ENCODE data around the gene HPCA. TPM values are rescaled to one million over a fixed set of nuclear protein-coding genes. Genes with fewer than 3 reads are reported as not detected.

HPCA gene
- total RNA-seq, 1 donor from 2014 or later = 1.0 TPM

DNA sequence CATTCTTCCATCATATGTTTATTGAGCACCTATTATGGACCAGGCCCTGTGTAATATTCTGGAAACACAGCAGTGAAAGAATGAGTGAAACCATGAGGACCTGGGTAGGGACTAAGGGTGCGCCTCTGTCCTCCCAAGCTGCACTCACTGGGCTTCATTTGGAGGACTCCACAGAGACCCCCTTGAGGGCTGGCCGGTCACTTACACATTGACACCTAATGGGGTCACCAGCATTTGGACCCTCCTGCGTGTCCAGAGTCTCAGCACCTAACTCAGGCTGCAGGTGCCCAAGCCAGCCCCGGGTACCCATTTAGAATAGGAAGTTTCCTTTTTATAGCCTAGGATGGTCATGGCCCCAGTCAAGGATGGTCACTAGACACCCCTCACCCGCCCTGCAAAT, 12.8 kb upstream of the HPCA start:
- Mint-ChIP-seq H3K27ac (no peak overlapping the region), H3K36me3 (peaks cover 4% of the 10 kb centered on the region), H3K9me3 (no peaks in the 10 kb centered on the region), H3K4me3 (no peak overlapping the region), H3K4me1 (ENCODE audit: unreplicated experiment) (peaks cover 31% of the 10 kb centered on the region), H3K27me3 (peaks cover 37% of the 10 kb centered on the region)
- DNase-seq (ENCODE audit: extremely low spot score, unreplicated experiment) = no peak
- TF ChIP-seq, protein P1, sequence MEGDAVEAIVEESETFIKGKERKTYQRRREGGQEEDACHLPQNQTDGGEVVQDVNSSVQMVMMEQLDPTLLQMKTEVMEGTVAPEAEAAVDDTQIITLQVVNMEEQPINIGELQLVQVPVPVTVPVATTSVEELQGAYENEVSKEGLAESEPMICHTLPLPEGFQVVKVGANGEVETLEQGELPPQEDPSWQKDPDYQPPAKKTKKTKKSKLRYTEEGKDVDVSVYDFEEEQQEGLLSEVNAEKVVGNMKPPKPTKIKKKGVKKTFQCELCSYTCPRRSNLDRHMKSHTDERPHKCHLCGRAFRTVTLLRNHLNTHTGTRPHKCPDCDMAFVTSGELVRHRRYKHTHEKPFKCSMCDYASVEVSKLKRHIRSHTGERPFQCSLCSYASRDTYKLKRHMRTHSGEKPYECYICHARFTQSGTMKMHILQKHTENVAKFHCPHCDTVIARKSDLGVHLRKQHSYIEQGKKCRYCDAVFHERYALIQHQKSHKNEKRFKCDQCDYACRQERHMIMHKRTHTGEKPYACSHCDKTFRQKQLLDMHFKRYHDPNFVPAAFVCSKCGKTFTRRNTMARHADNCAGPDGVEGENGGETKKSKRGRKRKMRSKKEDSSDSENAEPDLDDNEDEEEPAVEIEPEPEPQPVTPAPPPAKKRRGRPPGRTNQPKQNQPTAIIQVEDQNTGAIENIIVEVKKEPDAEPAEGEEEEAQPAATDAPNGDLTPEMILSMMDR (conservative IDR thresholded peaks at IDR 0.05) = no peak

DNA sequence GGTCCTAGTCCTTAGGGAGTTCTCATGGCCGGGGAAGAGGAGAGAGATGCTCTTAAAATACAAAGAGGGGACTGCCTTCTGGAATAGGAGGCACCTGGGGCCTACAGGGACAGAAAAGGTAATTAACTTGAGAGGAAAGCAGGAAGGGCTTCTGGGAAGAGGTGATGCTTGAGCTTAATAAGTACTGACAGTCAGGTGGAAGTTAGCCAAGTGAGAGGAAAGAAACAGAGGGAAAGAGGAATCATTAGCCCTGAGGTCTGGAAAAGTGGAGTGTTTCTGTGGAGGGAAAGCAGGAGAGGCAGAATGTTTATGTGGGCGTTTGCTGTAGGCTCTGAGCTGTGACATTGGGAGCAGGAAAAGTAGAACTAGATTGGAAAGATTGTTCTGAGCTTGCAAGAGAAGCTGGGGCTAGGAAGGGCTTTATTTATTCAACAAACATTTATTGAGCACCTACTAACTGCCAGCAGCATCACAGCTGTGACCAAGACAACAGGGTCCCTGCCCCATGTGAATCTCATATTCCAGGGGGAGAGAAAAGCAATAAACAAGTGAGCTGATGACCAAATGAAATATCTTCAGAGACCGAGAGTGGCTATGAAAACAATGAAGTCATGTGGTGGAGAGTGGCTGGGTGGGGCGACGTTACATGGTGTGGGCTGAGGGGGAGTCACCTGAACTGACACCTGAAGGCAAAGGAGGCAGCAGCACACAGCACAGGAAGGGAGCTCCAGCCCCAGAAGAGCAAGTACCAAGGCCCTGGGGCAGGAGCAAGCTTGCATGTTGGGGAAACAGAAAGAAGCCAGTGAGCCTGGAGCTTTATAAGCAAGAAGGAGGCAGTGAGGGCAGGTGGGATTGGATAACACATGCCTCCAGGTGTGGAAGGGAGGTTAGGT, 11.2 kb upstream of the HPCA start:
- Mint-ChIP-seq H3K9me3 (no peaks in the 10 kb centered on the region), H3K4me3 (peak overlapping the region; percentile 14), H3K36me3 (no peaks in the 10 kb centered on the region), H3K4me1 (ENCODE audit: unreplicated experiment) (peaks cover 31% of the 10 kb centered on the region), H3K27ac (peak overlapping the region; percentile 22), H3K27me3 (peaks cover 24% of the 10 kb centered on the region)
- DNase-seq (ENCODE audit: extremely low spot score, unreplicated experiment) = no peak
- TF ChIP-seq, protein P1 (conservative IDR thresholded peaks at IDR 0.05) = no peak

DNA sequence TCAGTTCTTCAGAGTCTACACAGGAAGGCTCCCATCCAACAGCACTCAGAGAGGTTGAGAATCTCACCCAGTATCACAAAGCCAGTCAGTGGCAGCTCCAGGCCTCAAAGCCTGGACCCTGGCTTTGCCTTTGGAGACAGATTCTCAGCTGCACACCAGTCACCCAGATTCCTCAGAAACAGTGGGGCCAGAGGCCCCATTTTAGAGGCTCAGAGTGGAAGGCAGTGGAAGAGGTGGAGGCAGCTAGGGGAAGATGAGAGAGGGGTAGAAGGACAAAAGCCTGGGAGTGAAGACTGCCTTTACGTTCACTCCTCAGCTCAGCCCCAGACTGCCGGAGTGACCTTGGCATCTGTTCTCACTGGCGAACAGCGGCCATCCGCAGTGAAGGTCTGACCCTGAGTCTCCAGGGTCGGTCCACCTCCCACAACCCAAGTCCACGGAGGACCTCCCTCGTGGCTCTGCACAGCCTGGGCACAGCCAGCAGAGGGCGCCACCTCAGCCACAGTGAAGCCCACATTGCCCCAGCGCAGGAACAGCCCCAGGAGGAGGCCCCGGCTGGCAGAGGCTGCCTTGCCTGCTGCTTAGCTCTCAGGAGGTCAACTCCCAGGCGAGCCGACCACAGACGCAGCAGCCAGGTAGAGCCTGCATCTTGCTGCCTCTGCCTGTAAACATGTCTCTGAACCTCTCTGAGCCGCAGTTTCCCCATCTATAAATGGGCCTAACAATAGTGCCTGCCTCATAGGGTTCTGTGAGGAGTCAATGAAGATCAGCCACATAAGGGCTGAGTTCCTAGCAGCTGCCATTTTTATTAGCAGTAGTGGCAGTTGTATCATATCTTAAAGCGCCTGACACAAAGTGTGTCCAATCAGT, 9.7 kb upstream of the HPCA start:
- peaks cover 26% of the 10 kb centered on the region for H3K4me1 Mint-ChIP-seq (ENCODE audit: unreplicated experiment)
- no peak for DNase-seq (ENCODE audit: extremely low spot score, unreplicated experiment)
- no peaks in the 10 kb centered on the region for H3K36me3 Mint-ChIP-seq
- peaks cover 18% of the 10 kb centered on the region for H3K27me3 Mint-ChIP-seq
- H3K27ac Mint-ChIP-seq = no peak overlapping the region
- TF ChIP-seq, protein P1 (conservative IDR thresholded peaks at IDR 0.05) = peak; percentile 82
- no peaks in the 10 kb centered on the region for H3K9me3 Mint-ChIP-seq
- H3K4me3 Mint-ChIP-seq = no peak overlapping the region

DNA sequence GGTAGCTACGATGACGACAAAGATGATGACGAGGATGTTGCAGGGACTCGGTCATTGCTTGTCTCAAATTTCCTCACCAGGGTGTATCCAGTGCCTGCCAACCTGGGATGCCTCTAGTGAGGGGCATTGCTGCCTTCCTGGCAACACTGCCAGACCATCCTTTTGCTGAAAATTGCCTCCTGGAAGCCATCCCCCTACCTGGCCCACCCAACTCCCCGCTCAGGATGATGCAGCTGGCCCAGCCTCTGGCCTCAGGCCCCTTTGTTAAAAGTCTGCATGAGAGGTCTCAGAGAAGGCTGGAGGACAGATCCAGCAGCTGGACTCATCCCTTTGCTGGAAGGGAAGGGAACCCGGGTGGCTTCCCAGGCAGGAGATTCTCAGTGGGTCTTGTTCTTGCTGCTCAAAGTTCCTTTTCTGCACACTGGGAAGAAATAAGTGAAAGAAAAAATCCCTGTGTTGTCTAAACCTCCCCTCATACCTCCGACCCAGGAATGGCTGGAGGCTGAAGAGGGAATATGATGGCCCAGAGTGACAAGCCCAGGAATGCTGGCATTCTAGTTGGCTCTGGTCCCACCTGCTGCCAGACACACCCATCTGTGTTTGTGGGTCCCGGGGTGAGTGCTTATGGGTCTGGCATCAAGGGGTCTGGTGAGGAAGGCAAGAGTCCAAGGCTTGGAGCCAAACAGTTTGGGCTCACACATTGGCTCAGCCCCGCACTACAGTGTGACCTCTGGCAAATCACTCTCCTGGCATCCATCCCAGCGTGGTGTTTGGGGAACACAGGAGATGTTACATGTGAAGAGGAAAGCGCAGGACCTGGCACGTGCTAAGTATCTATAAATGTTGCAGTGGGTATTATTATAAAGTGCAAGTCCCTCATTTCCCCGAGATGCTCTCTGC, 8.8 kb upstream of the HPCA start:
- H3K27ac Mint-ChIP-seq = no peak overlapping the region
- TF ChIP-seq, protein P1 (conservative IDR thresholded peaks at IDR 0.05) = no peak
- H3K9me3 Mint-ChIP-seq = no peaks in the 10 kb centered on the region
- H3K36me3 Mint-ChIP-seq = no peaks in the 10 kb centered on the region
- H3K4me3 Mint-ChIP-seq = no peak overlapping the region
- DNase-seq (ENCODE audit: extremely low spot score, unreplicated experiment) = no peak
- peaks cover 21% of the 10 kb centered on the region for H3K4me1 Mint-ChIP-seq (ENCODE audit: unreplicated experiment)
- peaks cover 13% of the 10 kb centered on the region for H3K27me3 Mint-ChIP-seq

DNA sequence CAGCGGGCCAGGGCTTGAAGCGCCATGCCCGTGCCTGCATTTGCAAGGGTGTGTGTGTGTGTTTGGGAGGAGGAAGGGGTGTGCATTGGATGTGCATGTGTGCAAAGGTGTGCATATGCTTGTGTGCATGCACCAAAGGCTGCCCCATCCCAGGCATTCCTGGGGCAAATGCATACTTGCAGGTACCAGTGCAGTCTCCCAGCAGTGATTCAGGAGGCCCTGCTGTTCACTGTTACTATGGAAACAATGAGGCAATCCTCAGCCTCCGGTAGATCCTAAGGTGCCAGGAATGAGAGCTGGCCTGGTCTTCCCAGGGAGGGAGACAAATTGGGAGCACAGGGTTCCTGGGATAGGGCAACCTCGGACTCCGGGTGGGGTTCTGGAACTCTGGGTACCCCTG, 8.1 kb upstream of the HPCA start:
- Mint-ChIP-seq H3K4me1 (ENCODE audit: unreplicated experiment) (peaks cover 16% of the 10 kb centered on the region), H3K36me3 (no peaks in the 10 kb centered on the region), H3K4me3 (no peak overlapping the region), H3K27me3 (peaks cover 9% of the 10 kb centered on the region), H3K27ac (no peak overlapping the region), H3K9me3 (no peaks in the 10 kb centered on the region)
- DNase-seq (ENCODE audit: extremely low spot score, unreplicated experiment) = no peak
- TF ChIP-seq, protein P1 (conservative IDR thresholded peaks at IDR 0.05) = no peak

All from type B pancreatic cell (in vitro differentiated cells).